T-helper 1 cell treated with Interleukin-12 subunit alpha and Interleukin-12 subunit beta and Interleukin-4 antibody, amounts not matched to agents 30 μg/mL and 1 μg/mL, for 36 hours (primary cell): ENCODE results near the gene SGCD.

ENCODE experiments used
- H3K27ac Mint-ChIP-seq: one replicate; pipeline ENCODE4 v1.8.0; 2021; ENCODE audit warnings: mild to moderate bottlenecking, mixed read lengths
- H3K27me3 Mint-ChIP-seq: one replicate; pipeline ENCODE4 v1.8.0; 2021; ENCODE audit warnings: low read depth, mixed read lengths
- H3K36me3 Mint-ChIP-seq: one replicate; pipeline ENCODE4 v1.8.0; 2021; ENCODE audit warnings: low read depth, mixed read lengths
- H3K4me1 Mint-ChIP-seq: one replicate; pipeline ENCODE4 v1.8.0; 2021; ENCODE audit warnings: low read depth, mixed read lengths
- H3K4me3 Mint-ChIP-seq: one replicate; pipeline ENCODE4 v1.8.0; 2021; ENCODE audit warnings: mild to moderate bottlenecking, moderate library complexity, mixed read lengths
- H3K9me3 Mint-ChIP-seq: one replicate; pipeline ENCODE4 v1.8.0; 2021; ENCODE audit warnings: mixed read lengths

The SGCD gene

DNA sequence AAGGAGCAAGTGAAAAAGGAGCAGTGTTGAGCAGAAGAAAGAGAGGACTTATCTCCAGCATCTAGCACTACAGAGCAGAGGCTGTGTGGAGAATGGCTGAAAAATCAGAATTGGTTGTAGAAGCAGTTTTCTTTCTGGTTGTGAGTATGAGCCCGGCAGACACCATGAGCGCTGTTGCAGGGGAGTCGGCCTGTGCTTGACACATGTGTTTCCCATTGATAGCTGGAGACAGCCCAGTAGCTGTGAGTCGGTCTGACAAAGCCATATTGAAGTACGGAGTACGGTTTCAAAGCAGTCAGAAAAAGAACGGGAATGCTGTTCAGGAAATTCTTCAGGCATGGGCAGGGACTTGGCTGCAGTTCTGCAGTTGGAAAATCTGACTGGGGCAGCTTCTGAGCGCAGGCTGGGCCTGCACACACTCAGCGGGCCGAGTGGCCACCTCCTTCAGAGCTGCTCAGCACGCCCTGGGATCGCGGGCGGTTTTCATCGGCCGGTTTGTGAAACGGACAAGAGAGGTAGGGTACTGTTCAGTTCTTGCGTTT lies at the start of gene SGCD:
Gene SGCD, plus strand, starts transcription at position 447 of the 542 bp plus-strand sequence.
- Mint-ChIP-seq H3K9me3 (no peaks in the 10 kb centered on the region), H3K4me1 (no peaks in the 10 kb centered on the region), H3K4me3 (no peak within 1 kb of the TSS), H3K36me3 (no peaks in the 10 kb centered on the region), H3K27ac (no peak within 1 kb of the TSS), H3K27me3 (peaks cover 31% of the 10 kb centered on the region)

- H3K27ac Mint-ChIP-seq = no peak overlapping the region
- H3K27me3 Mint-ChIP-seq = no peaks in the 10 kb centered on the region
- no peaks in the 10 kb centered on the region for H3K9me3 Mint-ChIP-seq
- H3K4me3 Mint-ChIP-seq = no peak overlapping the region
- no peaks in the 10 kb centered on the region for H3K36me3 Mint-ChIP-seq
- H3K4me1 Mint-ChIP-seq = no peaks in the 10 kb centered on the region
Observed at GRCh38 chr5:156277290-156277689, 49.7 kb upstream of the SGCD start.

- H3K27ac Mint-ChIP-seq = no peak overlapping the region
- no peaks in the 10 kb centered on the region for H3K4me1 Mint-ChIP-seq
- H3K4me3 Mint-ChIP-seq = no peak overlapping the region
- H3K27me3 Mint-ChIP-seq = no peaks in the 10 kb centered on the region
- peaks cover 3% of the 10 kb centered on the region for H3K9me3 Mint-ChIP-seq
- H3K36me3 Mint-ChIP-seq = no peaks in the 10 kb centered on the region
Observed at GRCh38 chr5:156295431-156295830, 31.5 kb upstream of the SGCD start.

GRCh38 chr5:156310115-156310514 lies 16.8 kb upstream of the SGCD start:
- H3K4me3 Mint-ChIP-seq = no peak overlapping the region
- H3K9me3 Mint-ChIP-seq = no peaks in the 10 kb centered on the region
- peaks cover 5% of the 10 kb centered on the region for H3K27me3 Mint-ChIP-seq
- H3K27ac Mint-ChIP-seq = no peak overlapping the region
- no peaks in the 10 kb centered on the region for H3K4me1 Mint-ChIP-seq
- no peaks in the 10 kb centered on the region for H3K36me3 Mint-ChIP-seq

- H3K27me3 Mint-ChIP-seq = peaks cover 5% of the 10 kb centered on the region
- no peak overlapping the region for H3K27ac Mint-ChIP-seq
- no peaks in the 10 kb centered on the region for H3K36me3 Mint-ChIP-seq
- H3K9me3 Mint-ChIP-seq = no peaks in the 10 kb centered on the region
- no peaks in the 10 kb centered on the region for H3K4me1 Mint-ChIP-seq
- H3K4me3 Mint-ChIP-seq = no peak overlapping the region
Observed at GRCh38 chr5:156312897-156313694, 13.9 kb upstream of the SGCD start.

DNA sequence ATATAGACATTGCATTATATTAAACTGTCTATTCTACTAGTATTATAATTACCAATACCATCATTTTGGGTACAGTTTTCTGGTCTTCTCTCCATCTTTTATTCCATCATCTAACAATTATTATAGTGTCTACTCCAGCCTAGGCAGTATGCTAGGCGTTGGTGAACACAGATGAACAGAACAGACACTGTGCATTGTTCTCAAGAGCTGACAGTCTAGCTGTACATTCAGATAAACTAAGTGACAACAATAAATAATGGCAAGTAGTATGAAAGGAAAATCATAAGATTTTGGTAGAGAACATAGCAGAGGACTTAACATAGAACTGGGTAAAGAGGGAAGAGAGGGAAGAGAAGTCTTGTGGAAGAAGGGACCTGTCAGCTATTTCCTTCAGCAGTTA lies 12.5 kb upstream of the SGCD start:
- no peaks in the 10 kb centered on the region for H3K4me1 Mint-ChIP-seq
- peaks cover 5% of the 10 kb centered on the region for H3K27me3 Mint-ChIP-seq
- H3K27ac Mint-ChIP-seq = no peak overlapping the region
- no peak overlapping the region for H3K4me3 Mint-ChIP-seq
- H3K9me3 Mint-ChIP-seq = no peaks in the 10 kb centered on the region
- H3K36me3 Mint-ChIP-seq = no peaks in the 10 kb centered on the region

DNA sequence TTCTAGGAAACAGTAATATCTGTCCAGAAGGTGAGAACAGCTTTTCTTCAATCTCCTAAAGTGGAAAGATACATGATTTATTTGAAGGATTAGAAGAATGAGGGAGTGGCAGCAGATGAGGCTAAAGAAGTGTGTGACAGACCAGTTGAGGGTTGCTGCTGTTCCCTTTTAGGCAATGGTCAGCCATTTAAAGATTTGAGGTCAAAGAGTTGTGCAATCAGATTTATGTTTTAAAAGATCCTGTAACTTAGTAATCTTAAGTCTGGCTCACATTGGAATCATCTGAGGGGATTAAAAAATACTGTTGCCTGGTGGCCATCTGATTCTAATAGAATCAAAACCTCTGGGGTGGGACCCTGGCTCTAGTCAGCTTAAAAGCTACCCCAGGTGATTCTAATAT lies 4.3 kb upstream of the SGCD start:
- Mint-ChIP-seq H3K36me3 (no peaks in the 10 kb centered on the region), H3K27ac (no peak overlapping the region), H3K4me1 (no peaks in the 10 kb centered on the region), H3K4me3 (no peak overlapping the region), H3K9me3 (no peaks in the 10 kb centered on the region), H3K27me3 (peaks cover 25% of the 10 kb centered on the region)

- Mint-ChIP-seq H3K4me1 (no peaks in the 10 kb centered on the region), H3K27ac (no peak overlapping the region), H3K27me3 (peaks cover 31% of the 10 kb centered on the region), H3K36me3 (no peaks in the 10 kb centered on the region), H3K9me3 (no peaks in the 10 kb centered on the region), H3K4me3 (no peak overlapping the region)
Observed at GRCh38 chr5:156327296-156327695, 332 bp downstream of the SGCD start.

- Mint-ChIP-seq H3K4me3 (no peak overlapping the region), H3K4me1 (no peaks in the 10 kb centered on the region), H3K9me3 (no peaks in the 10 kb centered on the region), H3K27ac (no peak overlapping the region), H3K27me3 (peaks cover 31% of the 10 kb centered on the region), H3K36me3 (no peaks in the 10 kb centered on the region)
Observed at GRCh38 chr5:156328161-156328560, 1.2 kb downstream of the SGCD start.

DNA sequence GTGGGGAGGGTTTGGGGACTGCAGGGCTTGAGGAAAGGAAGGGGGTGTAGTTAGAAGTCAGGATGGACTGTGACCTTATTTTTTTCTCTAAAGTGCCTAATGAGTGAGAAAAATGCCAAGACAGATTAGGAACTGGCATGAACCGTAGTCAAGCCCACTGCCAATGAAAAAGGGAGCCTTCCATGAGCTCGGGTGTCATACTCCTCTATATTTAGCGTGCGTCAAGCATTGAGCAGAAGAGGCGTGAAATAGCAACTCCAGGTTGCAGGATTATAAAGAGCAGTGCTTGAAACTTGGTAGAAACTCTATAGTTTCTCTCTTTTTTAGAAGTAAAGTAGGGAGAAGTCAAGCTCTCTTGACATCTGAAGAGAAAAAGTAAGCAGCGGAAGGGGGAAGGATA lies 1.8 kb downstream of the SGCD start:
- Mint-ChIP-seq H3K4me3 (no peak overlapping the region), H3K36me3 (no peaks in the 10 kb centered on the region), H3K4me1 (no peaks in the 10 kb centered on the region), H3K9me3 (no peaks in the 10 kb centered on the region), H3K27me3 (peaks cover 31% of the 10 kb centered on the region), H3K27ac (no peak overlapping the region)

DNA sequence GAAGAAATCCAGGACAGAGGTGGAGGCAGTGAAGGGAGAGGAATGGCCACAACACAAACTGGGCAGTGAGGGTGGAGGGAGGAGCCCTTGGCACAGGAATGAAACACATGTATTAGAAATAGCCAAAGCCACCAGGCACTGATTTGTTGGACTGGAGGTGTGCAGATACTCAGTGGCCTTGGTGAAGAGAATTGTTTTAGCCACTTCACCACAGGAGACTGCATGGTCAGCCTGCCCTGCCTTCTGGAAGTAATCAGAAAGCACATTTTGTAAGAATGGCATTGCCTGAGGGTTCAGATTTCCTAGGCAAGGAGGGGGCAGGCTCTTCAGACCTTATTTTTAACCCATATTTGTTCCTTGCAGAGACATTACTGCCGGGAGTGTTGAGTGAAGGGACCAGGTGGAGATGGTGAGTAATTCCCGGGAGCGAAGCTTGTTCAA lies 2.2 kb downstream of the SGCD start:
- Mint-ChIP-seq H3K4me3 (no peak overlapping the region), H3K9me3 (no peaks in the 10 kb centered on the region), H3K27me3 (peaks cover 31% of the 10 kb centered on the region)

GRCh38 chr5:156330141-156330870 lies 3.3 kb downstream of the SGCD start:
- Mint-ChIP-seq H3K9me3 (no peaks in the 10 kb centered on the region), H3K27ac (no peak overlapping the region), H3K4me1 (no peaks in the 10 kb centered on the region), H3K27me3 (peaks cover 26% of the 10 kb centered on the region), H3K4me3 (no peak overlapping the region), H3K36me3 (no peaks in the 10 kb centered on the region)

More for the DNA sequence above, 2.2 kb downstream of the SGCD start:
- Mint-ChIP-seq H3K27ac (no peak overlapping the region), H3K36me3 (no peaks in the 10 kb centered on the region), H3K4me1 (no peaks in the 10 kb centered on the region)

GRCh38 chr5:156331181-156331580 lies 4.2 kb downstream of the SGCD start:
- Mint-ChIP-seq H3K9me3 (no peaks in the 10 kb centered on the region), H3K36me3 (no peaks in the 10 kb centered on the region), H3K27me3 (peaks cover 27% of the 10 kb centered on the region), H3K4me1 (no peaks in the 10 kb centered on the region), H3K27ac (no peak overlapping the region), H3K4me3 (no peak overlapping the region)

GRCh38 chr5:156331845-156332244 lies 4.9 kb downstream of the SGCD start:
- H3K27ac Mint-ChIP-seq = no peak overlapping the region
- H3K9me3 Mint-ChIP-seq = no peaks in the 10 kb centered on the region
- no peaks in the 10 kb centered on the region for H3K36me3 Mint-ChIP-seq
- H3K27me3 Mint-ChIP-seq = peaks cover 22% of the 10 kb centered on the region
- H3K4me3 Mint-ChIP-seq = no peak overlapping the region
- H3K4me1 Mint-ChIP-seq = no peaks in the 10 kb centered on the region

DNA sequence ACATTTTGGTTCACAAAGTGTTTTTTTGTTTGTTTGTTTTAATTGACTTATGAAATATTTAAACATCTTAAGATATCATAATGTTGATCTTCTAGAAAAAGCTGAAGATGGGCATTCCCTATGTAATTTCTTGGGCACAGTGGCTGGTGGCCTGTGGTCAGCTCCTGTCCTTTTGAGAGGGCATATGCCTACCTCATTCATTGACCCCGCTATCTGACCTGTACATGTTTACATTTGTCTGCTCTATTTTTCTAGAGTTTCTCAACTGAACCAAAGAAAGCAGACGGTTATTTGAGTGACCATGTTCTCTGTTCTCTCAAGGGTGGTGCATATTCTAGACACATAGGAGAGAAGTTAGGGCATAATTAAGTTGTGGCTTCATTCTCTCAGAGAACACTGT lies 5.3 kb downstream of the SGCD start:
- H3K36me3 Mint-ChIP-seq = no peaks in the 10 kb centered on the region
- H3K4me3 Mint-ChIP-seq = no peak overlapping the region
- peaks cover 18% of the 10 kb centered on the region for H3K27me3 Mint-ChIP-seq
- no peaks in the 10 kb centered on the region for H3K9me3 Mint-ChIP-seq
- no peak overlapping the region for H3K27ac Mint-ChIP-seq
- H3K4me1 Mint-ChIP-seq = no peaks in the 10 kb centered on the region
